ENCODE measurements around the gene PTPN13.
A peak's percentile ranks its signal among the peaks of the same experiment; 100 is the strongest.

The PTPN13 gene

DNA sequence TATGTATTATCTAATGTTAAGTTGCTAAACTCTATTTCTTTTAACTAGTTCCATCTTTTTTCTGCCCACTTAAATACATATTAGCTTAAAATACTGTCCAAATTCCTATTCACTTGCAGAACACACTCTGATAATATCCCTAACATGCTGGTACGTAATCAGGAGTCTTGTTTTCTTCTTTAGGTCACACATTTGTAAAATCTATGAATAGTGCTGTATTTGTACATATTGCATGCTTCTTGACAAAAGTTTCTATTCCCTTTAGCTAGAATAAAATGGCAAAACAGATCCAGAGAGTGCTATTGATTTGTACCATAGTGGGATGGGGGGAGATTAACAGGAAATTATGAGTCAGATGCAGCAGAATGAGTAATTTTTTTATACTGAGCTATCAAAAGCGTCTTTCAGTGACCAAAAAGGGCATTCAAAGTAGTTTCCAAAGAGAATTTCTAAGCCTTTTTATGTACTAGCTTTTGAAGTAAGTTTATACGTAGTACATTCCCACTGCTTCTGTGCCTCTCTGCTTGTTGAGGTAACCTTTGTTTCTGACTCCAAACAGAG, 126.5 kb downstream of the PTPN13 start:
- no peak for ATAC-seq (ENCODE audit: insufficient read depth, low read depth)

DNA sequence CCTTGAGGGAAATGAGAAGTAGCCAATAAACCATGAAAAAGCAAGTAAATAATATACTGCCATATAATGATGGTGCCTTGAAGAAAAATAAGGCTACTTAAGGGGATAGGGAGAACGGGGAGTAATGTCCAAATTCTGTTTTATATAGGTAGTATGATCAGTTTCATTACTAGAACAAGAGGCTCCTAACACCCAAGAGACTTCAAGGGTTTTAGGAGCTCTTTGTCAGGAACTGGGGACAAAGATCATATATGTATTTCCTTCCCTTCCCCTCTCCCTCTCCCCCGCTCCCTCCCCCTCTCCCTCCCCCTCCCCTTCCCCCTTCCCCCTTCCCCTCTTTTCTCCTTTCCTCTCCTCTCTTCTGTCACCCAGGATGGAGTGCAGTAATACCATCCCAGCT, 127.3 kb downstream of the PTPN13 start:
- TF ChIP-seq EZH2 (IDR thresholded peaks at IDR 0.05; ENCODE audit: borderline replicate concordance, low read depth, low read length, severe bottlenecking): no peak
- TF ChIP-seq, protein P1, sequence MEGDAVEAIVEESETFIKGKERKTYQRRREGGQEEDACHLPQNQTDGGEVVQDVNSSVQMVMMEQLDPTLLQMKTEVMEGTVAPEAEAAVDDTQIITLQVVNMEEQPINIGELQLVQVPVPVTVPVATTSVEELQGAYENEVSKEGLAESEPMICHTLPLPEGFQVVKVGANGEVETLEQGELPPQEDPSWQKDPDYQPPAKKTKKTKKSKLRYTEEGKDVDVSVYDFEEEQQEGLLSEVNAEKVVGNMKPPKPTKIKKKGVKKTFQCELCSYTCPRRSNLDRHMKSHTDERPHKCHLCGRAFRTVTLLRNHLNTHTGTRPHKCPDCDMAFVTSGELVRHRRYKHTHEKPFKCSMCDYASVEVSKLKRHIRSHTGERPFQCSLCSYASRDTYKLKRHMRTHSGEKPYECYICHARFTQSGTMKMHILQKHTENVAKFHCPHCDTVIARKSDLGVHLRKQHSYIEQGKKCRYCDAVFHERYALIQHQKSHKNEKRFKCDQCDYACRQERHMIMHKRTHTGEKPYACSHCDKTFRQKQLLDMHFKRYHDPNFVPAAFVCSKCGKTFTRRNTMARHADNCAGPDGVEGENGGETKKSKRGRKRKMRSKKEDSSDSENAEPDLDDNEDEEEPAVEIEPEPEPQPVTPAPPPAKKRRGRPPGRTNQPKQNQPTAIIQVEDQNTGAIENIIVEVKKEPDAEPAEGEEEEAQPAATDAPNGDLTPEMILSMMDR (IDR thresholded peaks at IDR 0.05; ENCODE audit: borderline replicate concordance, extremely low read depth, low read length, poor library complexity, severe bottlenecking): no peak
- no peak overlapping the region for H3K4me2 ChIP-seq (ENCODE audit: insufficient read depth, low read length)
- no peaks in the 10 kb centered on the region for H3K4me1 ChIP-seq (ENCODE audit: insufficient read depth, low read length)
- no peak overlapping the region for H3K9ac ChIP-seq (ENCODE audit: low read depth, low read length)
- DNase-seq (no peak), ATAC-seq (ENCODE audit: insufficient read depth, low read depth) (no peak)
- H3K27me3 ChIP-seq (ENCODE audit: insufficient read depth, low read length, poor library complexity): peaks cover 3% of the 10 kb centered on the region
- no peaks in the 10 kb centered on the region for H3K36me3 ChIP-seq (ENCODE audit: insufficient read depth, low read length)
- no peaks in the 10 kb centered on the region for H3K9me3 ChIP-seq (ENCODE audit: insufficient read depth, low read length, severe bottlenecking)
- no peak overlapping the region for H3K4me3 ChIP-seq (ENCODE audit: low read depth in 1 of 2, low read length in 2 of 2)
- no peaks in the 10 kb centered on the region for H3K79me2 ChIP-seq (ENCODE audit: insufficient read depth, low read length)
- no peak overlapping the region for H2AFZ ChIP-seq (ENCODE audit: low read depth, low read length)
- H3K27ac ChIP-seq (ENCODE audit: low read length): no peak overlapping the region
- no peaks in the 10 kb centered on the region for H4K20me1 ChIP-seq (ENCODE audit: insufficient read depth, low read length)

More for the DNA sequence above, 126.5 kb downstream of the PTPN13 start:
- Histone ChIP-seq H3K36me3 (ENCODE audit: insufficient read depth, low read length) (no peaks in the 10 kb centered on the region), H3K9me3 (ENCODE audit: insufficient read depth, low read length, severe bottlenecking) (no peaks in the 10 kb centered on the region), H3K27ac (ENCODE audit: low read length) (no peak overlapping the region), H3K4me3 (ENCODE audit: low read depth in 1 of 2, low read length in 2 of 2) (no peak overlapping the region), H2AFZ (ENCODE audit: low read depth, low read length) (no peak overlapping the region), H3K4me2 (ENCODE audit: insufficient read depth, low read length) (no peak overlapping the region), H3K79me2 (ENCODE audit: insufficient read depth, low read length) (no peaks in the 10 kb centered on the region), H4K20me1 (ENCODE audit: insufficient read depth, low read length) (no peaks in the 10 kb centered on the region), H3K4me1 (ENCODE audit: insufficient read depth, low read length) (no peaks in the 10 kb centered on the region), H3K27me3 (ENCODE audit: insufficient read depth, low read length, poor library complexity) (peaks cover 5% of the 10 kb centered on the region), H3K9ac (ENCODE audit: low read depth, low read length) (no peak overlapping the region)
- DNase-seq: no peak
- TF ChIP-seq, protein P1 (IDR thresholded peaks at IDR 0.05; ENCODE audit: borderline replicate concordance, extremely low read depth, low read length, poor library complexity, severe bottlenecking): no peak
- TF ChIP-seq EZH2 (IDR thresholded peaks at IDR 0.05; ENCODE audit: borderline replicate concordance, low read depth, low read length, severe bottlenecking): no peak

DNA sequence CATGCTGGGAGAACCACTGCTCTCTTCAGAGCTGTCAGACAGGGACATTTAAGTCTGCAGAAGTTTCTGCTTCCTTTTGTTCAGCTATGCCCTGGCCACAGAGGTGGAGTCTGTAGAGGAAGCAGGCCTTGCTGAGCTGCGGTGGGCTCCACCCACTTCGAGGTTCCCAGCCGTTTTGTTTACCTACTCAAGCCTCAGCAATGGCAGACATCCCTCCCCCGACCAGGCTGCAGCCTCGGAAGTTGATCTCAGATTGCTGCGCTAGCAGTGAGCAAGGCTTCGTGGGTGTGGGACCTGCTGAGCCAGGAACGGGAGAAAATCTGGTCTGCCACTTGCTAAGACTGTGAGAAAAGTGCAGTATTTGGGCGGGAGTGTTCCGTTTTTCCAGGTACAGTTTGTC, 136.2 kb downstream of the PTPN13 start:
- Histone ChIP-seq H2AFZ (ENCODE audit: low read depth, low read length) (no peak overlapping the region), H3K27me3 (ENCODE audit: insufficient read depth, low read length, poor library complexity) (no peaks in the 10 kb centered on the region), H3K4me1 (ENCODE audit: insufficient read depth, low read length) (no peaks in the 10 kb centered on the region), H3K36me3 (ENCODE audit: insufficient read depth, low read length) (no peaks in the 10 kb centered on the region), H3K4me3 (ENCODE audit: low read depth in 1 of 2, low read length in 2 of 2) (no peak overlapping the region), H4K20me1 (ENCODE audit: insufficient read depth, low read length) (no peaks in the 10 kb centered on the region), H3K9me3 (ENCODE audit: insufficient read depth, low read length, severe bottlenecking) (no peaks in the 10 kb centered on the region), H3K79me2 (ENCODE audit: insufficient read depth, low read length) (no peaks in the 10 kb centered on the region), H3K4me2 (ENCODE audit: insufficient read depth, low read length) (no peak overlapping the region), H3K9ac (ENCODE audit: low read depth, low read length) (no peak overlapping the region), H3K27ac (ENCODE audit: low read length) (no peak overlapping the region)
- ATAC-seq (ENCODE audit: insufficient read depth, low read depth): no peak
- TF ChIP-seq EZH2 (IDR thresholded peaks at IDR 0.05; ENCODE audit: borderline replicate concordance, low read depth, low read length, severe bottlenecking): no peak
- TF ChIP-seq, protein P1 (IDR thresholded peaks at IDR 0.05; ENCODE audit: borderline replicate concordance, extremely low read depth, low read length, poor library complexity, severe bottlenecking): no peak
- peak; percentile 10 for DNase-seq
